ENCODE results near the gene NDOR1. TPM values are rescaled to one million over a fixed set of nuclear protein-coding genes. Genes with fewer than 3 reads are reported as not detected.

NDOR1 gene
- total and polyA plus RNA-seq, 4 donors: 4.5 to 22.0 (median 12.0) TPM

DNA sequence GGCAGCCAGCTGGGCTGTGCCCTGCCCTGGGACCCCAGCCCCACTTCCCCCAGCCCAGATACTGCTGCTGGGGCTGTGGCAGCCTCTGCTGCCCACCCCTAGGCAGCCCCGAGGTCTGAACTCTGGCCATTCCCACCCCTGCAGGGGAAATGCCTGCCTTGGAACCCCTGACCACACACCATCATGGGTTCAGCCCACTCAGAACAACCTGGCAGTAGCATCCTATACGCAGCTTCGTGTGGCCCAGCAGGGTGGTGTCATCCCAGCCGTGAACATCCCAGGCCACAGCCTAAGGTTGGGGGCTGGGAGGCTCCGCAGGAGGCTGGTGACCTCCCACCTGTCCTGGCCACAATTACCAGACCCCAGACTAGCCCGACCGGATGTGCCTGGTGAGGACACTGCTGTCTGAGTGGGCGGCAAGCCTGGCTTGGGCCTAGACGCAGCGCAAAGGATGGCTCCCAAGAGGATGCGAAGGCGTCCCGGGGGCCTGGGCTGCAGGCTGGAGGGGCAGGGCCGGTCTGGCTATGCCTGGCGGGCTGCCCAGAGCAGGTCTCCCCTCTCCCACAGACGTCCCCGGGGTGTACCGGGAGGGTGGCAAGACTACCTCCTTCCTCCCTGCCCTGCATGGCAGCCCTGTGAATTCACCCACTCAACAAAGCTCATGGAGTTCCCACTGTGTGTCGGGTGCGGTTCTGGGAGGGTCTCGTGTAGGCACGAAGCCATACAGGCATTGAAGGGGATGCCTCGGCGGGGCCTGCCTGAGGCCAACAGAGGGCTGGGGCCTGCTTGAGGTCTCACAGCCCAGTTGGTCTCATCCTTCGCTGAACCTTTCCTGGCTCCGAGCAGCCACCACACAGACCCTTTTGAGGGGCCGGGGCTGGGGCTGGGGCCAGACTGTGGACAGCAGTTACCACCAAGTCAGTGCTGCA, 23.7 kb downstream of the NDOR1 start:
- Histone ChIP-seq H3K9me3 (ENCODE audit: control insufficient read depth in 4 of 4, insufficient read depth in 3 of 4, low read length in 3 of 4) (peaks cover 0 to 3% (median 0%) of the 10 kb centered on the region in 4 donors), H3K4me1 (ENCODE audit: control insufficient read depth in 5 of 5, insufficient read depth in 5 of 5, low read length in 5 of 5) (peaks cover 0 to 5% (median 0%) of the 10 kb centered on the region in 5 donors), H3K27me3 (ENCODE audit: control insufficient read depth in 3 of 3, insufficient read depth in 3 of 3, low read length in 2 of 3) (peaks cover 0 to 6% (median 0%) of the 10 kb centered on the region in 3 donors), H3K9ac (ENCODE audit: insufficient read depth in 1 of 2, low read length in 2 of 2) (no peak overlapping the region), H3K36me3 (ENCODE audit: control insufficient read depth in 4 of 4, insufficient read depth in 4 of 4, low read length in 4 of 4) (no peaks in the 10 kb centered on the region), H3K4me3 (no peak overlapping the region), H3K27ac (ENCODE audit: low read depth in 1 of 2, low read length in 1 of 2) (no peak overlapping the region)
- TF ChIP-seq, protein P1, sequence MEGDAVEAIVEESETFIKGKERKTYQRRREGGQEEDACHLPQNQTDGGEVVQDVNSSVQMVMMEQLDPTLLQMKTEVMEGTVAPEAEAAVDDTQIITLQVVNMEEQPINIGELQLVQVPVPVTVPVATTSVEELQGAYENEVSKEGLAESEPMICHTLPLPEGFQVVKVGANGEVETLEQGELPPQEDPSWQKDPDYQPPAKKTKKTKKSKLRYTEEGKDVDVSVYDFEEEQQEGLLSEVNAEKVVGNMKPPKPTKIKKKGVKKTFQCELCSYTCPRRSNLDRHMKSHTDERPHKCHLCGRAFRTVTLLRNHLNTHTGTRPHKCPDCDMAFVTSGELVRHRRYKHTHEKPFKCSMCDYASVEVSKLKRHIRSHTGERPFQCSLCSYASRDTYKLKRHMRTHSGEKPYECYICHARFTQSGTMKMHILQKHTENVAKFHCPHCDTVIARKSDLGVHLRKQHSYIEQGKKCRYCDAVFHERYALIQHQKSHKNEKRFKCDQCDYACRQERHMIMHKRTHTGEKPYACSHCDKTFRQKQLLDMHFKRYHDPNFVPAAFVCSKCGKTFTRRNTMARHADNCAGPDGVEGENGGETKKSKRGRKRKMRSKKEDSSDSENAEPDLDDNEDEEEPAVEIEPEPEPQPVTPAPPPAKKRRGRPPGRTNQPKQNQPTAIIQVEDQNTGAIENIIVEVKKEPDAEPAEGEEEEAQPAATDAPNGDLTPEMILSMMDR (IDR thresholded peaks at IDR 0.05; ENCODE audit: control extremely low read depth, extremely low read depth): no peak
- WGBS, 2 donors: 69 to 73% methylated on average over 25 to 27 of the region's 27 CpGs
- ATAC-seq (ENCODE audit: insufficient read depth, low FRiP score): no peak
- DNase-seq: no peak

DNA sequence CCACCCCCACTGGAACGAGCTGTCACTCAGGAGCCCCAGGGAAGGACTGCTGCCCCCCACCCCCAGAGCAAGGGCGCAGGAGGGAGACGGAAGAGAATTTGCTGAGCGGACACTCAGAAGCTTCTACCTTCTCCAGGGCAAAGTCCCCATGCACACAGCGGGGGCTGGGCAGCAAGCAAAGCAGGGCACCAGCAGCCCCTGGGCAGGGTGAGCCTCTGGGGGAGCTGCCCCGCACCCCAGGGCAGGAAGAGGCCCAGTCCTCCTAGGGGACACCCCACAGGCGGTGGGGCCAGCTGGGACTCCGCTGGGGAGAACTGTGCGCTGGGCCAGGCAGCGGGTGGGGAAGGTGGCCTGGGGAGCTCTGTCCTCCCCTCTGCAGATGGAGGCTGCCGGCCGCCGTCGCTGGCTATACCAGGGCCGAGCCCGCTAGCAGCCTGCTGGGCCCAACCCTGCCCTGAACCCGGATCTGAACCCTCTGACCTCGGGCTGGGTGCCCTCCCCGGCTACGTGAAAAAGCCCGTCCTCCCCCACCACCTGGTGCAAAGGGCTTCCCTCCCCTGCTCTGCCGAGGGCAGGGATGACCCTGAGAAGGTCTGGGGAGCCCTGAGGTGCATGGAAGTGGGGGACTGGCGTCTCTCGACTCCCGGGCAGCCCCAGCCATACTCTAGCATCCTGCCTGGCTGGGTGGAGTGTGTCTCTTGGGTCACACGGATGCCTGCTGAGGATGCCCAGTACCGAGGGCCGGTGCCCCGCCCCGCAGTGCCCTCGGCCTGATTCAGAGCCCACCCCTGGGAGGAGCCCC, 24.6 kb downstream of the NDOR1 start:
- TF ChIP-seq, protein P1 (IDR thresholded peaks at IDR 0.05; ENCODE audit: control extremely low read depth, extremely low read depth): no peak
- Histone ChIP-seq H3K9me3 (ENCODE audit: control insufficient read depth in 4 of 4, insufficient read depth in 3 of 4, low read length in 3 of 4) (peaks cover 0 to 3% (median 0%) of the 10 kb centered on the region in 4 donors), H3K27ac (ENCODE audit: low read depth in 1 of 2, low read length in 1 of 2) (no peak overlapping the region), H3K36me3 (ENCODE audit: control insufficient read depth in 4 of 4, insufficient read depth in 4 of 4, low read length in 4 of 4) (no peaks in the 10 kb centered on the region), H3K9ac (ENCODE audit: insufficient read depth in 1 of 2, low read length in 2 of 2) (no peak overlapping the region), H3K4me1 (ENCODE audit: control insufficient read depth in 5 of 5, insufficient read depth in 5 of 5, low read length in 5 of 5) (peaks cover 0 to 4% (median 0%) of the 10 kb centered on the region in 5 donors), H3K27me3 (ENCODE audit: control insufficient read depth in 3 of 3, insufficient read depth in 3 of 3, low read length in 2 of 3) (peaks cover 0 to 6% (median 0%) of the 10 kb centered on the region in 3 donors), H3K4me3 (no peak overlapping the region)
- ATAC-seq (ENCODE audit: insufficient read depth, low FRiP score) (no peak), DNase-seq (no peak)
- 64 to 66% methylated on average over 24 to 31 of the region's 31 CpGs for WGBS, 2 donors

DNA sequence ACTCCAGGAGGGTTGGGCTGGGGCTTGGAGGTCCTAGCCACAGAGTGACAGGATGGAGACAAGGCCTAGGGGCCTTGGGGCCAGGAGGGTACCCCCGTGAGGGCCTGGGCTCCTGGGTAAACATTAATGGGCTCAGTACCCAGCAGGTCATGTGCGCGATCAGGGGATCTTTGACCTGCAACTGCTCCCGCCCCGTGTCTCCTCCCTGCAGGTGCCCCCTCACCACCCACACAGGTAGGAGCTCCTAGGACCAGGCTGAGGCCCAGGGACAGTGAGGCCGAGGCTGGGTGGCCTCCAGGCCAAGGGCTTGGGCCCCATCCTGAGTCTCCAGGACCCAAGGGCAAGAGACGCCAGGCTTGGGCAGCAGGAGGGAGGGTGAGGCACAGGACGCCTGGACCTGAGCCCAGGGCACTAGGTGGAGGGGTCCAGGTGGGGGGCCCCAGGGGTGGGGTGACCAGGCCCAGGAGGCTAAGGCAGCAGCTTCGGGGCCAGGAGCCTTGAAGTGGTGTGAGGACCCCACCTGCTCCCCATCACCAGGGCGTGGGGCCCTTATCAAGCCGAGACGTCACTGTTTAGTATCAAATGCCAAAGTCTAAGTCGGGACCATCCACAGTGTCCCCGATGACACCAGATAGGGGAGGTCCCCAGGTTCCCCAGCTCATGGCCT, 25.3 kb downstream of the NDOR1 start, which contains the start of gene SLC34A3:
TSS of gene SLC34A3 (plus strand) at position 197 of the 667 bp plus-strand sequence. CDS start 802 bp downstream, outside the sequence.
- Histone ChIP-seq H3K9me3 (ENCODE audit: control insufficient read depth in 4 of 4, insufficient read depth in 3 of 4, low read length in 3 of 4) (peaks cover 0 to 3% (median 0%) of the 10 kb centered on the region in 4 donors), H3K27ac (ENCODE audit: low read depth in 1 of 2, low read length in 1 of 2) (no peak within 1 kb of the TSS), H3K9ac (ENCODE audit: insufficient read depth in 1 of 2, low read length in 2 of 2) (no peak within 1 kb of the TSS), H3K4me1 (ENCODE audit: control insufficient read depth in 5 of 5, insufficient read depth in 5 of 5, low read length in 5 of 5) (peaks cover 0 to 4% (median under 1%) of the 10 kb centered on the region in 5 donors), H3K4me3 (no peak within 1 kb of the TSS), H3K27me3 (ENCODE audit: control insufficient read depth in 3 of 3, insufficient read depth in 3 of 3, low read length in 2 of 3) (peaks cover 0 to 6% (median 0%) of the 10 kb centered on the region in 3 donors), H3K36me3 (ENCODE audit: control insufficient read depth in 4 of 4, insufficient read depth in 4 of 4, low read length in 4 of 4) (no peaks in the 10 kb centered on the region)
- WGBS, 2 donors: 76 to 84% methylated on average over 14 of the region's 14 CpGs
- no peak for DNase-seq
- TF ChIP-seq, protein P1 (IDR thresholded peaks at IDR 0.05; ENCODE audit: control extremely low read depth, extremely low read depth): no peak
- ATAC-seq (ENCODE audit: insufficient read depth, low FRiP score): no peak
